GM23338 (cell line): ENCODE data around the gene EDEM2.

ENCODE experiments used
- CREB1 ChIP-seq: fragments of 250-450 bp; sonication (Bioruptor Pico); IDR thresholded peaks from 2 replicates; pipeline ENCODE4 v1.5.0; 2020; ENCODE audit warnings: low read depth, mild to moderate bottlenecking, moderate library complexity
- EZH2 ChIP-seq: fragments of 200-600 bp; sonication (generic); IDR thresholded peaks from one replicate; pipeline ENCODE4 v1.8.0; 2017; ENCODE audit warnings: antibody characterized with exemption, mild to moderate bottlenecking, low read depth; ENCODE audit not compliant: unreplicated experiment
- EZH2phosphoT487 ChIP-seq: fragments of 200-600 bp; sonication (generic); IDR thresholded peaks from one replicate; pipeline ENCODE4 v1.8.1; 2018; ENCODE audit warnings: antibody characterized with exemption; ENCODE audit not compliant: unreplicated experiment
- JUNB ChIP-seq: IDR thresholded peaks from one replicate; pipeline ENCODE4 v1.6.1; 2016; ENCODE audit warnings: antibody characterized with exemption; ENCODE audit not compliant: unreplicated experiment
- NANOG ChIP-seq: IDR thresholded peaks from 2 replicates; pipeline ENCODE4 v1.6.1; 2016; ENCODE audit warnings: antibody characterized with exemption, borderline replicate concordance
- POLR2AphosphoS5 ChIP-seq: IDR thresholded peaks from 2 replicates; pipeline ENCODE4 v1.6.1; 2016; ENCODE audit warnings: antibody characterized with exemption, low read depth
- ZNF114 ChIP-seq: fragments of 250-450 bp; sonication (Bioruptor Pico); IDR thresholded peaks from 2 replicates; pipeline ENCODE4 v1.5.0; 2020; ENCODE audit warnings: mild to moderate bottlenecking, moderate library complexity
- ZNF331 ChIP-seq: fragments of 250-450 bp; sonication (Bioruptor Pico); IDR thresholded peaks from 2 replicates; pipeline ENCODE4 v1.5.0; 2020; ENCODE audit warnings: low read depth, mild to moderate bottlenecking, moderate library complexity
- TF ChIP-seq, protein P1 (sequence below): IDR thresholded peaks from one replicate; pipeline ENCODE4 v1.6.1; 2018; ENCODE audit warnings: antibody characterized with exemption; ENCODE audit not compliant: unreplicated experiment
- TF ChIP-seq, protein P2 (sequence below), 2 experiments: fragments of 200-600 bp in 1 of 2; sonication (generic) in 1 of 2; conservative IDR thresholded peaks; 2 replicates each; pipeline versions ENCODE4 v1.5.1 to v1.6.1; 2016 to 2017; ENCODE audit warnings: antibody characterized with exemption in 2 of 2, low read depth in 2 of 2, mild to moderate bottlenecking in 2 of 2, moderate library complexity in 1 of 2
- TF ChIP-seq, protein P3 (sequence below): IDR thresholded peaks from 2 replicates; pipeline ENCODE4 v1.6.1; 2016; ENCODE audit warnings: antibody characterized with exemption
- TF ChIP-seq, protein P4 (sequence below): fragments of 250-450 bp; sonication (Bioruptor Pico); IDR thresholded peaks from 2 replicates; pipeline ENCODE4 v1.5.0; 2020; ENCODE audit warnings: mild to moderate bottlenecking, moderate library complexity

DNA sequence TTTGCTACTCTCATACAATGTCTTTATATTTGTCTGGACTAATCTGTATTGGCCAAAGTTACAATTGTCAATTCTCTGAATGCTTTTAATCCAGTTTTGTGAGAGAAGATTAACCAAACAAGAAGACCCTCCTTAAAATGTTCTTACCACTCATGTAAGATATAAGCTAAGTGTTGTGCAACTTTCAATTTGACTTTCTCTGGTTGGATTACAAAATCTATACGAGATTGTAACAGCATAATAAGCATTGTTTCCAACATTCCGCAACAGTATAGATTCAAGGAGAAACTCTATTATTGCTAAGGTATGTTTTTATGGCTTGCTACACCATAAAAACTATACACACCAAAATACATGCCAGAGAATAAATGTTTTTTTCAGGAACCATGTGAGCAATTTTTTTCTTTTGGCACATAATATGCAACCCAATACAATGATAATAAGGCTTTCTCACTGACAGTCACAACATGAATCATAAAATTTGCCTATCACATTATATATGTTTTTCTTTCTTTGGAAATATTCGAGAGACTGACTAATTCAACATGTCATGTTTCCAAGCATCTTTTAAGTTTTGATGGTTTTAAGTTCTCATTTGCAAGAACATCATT is 42.3 kb downstream of the EDEM2 start:
- TF ChIP-seq, protein P1, sequence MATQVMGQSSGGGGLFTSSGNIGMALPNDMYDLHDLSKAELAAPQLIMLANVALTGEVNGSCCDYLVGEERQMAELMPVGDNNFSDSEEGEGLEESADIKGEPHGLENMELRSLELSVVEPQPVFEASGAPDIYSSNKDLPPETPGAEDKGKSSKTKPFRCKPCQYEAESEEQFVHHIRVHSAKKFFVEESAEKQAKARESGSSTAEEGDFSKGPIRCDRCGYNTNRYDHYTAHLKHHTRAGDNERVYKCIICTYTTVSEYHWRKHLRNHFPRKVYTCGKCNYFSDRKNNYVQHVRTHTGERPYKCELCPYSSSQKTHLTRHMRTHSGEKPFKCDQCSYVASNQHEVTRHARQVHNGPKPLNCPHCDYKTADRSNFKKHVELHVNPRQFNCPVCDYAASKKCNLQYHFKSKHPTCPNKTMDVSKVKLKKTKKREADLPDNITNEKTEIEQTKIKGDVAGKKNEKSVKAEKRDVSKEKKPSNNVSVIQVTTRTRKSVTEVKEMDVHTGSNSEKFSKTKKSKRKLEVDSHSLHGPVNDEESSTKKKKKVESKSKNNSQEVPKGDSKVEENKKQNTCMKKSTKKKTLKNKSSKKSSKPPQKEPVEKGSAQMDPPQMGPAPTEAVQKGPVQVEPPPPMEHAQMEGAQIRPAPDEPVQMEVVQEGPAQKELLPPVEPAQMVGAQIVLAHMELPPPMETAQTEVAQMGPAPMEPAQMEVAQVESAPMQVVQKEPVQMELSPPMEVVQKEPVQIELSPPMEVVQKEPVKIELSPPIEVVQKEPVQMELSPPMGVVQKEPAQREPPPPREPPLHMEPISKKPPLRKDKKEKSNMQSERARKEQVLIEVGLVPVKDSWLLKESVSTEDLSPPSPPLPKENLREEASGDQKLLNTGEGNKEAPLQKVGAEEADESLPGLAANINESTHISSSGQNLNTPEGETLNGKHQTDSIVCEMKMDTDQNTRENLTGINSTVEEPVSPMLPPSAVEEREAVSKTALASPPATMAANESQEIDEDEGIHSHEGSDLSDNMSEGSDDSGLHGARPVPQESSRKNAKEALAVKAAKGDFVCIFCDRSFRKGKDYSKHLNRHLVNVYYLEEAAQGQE, result no peak
- TF ChIP-seq, protein P2, sequence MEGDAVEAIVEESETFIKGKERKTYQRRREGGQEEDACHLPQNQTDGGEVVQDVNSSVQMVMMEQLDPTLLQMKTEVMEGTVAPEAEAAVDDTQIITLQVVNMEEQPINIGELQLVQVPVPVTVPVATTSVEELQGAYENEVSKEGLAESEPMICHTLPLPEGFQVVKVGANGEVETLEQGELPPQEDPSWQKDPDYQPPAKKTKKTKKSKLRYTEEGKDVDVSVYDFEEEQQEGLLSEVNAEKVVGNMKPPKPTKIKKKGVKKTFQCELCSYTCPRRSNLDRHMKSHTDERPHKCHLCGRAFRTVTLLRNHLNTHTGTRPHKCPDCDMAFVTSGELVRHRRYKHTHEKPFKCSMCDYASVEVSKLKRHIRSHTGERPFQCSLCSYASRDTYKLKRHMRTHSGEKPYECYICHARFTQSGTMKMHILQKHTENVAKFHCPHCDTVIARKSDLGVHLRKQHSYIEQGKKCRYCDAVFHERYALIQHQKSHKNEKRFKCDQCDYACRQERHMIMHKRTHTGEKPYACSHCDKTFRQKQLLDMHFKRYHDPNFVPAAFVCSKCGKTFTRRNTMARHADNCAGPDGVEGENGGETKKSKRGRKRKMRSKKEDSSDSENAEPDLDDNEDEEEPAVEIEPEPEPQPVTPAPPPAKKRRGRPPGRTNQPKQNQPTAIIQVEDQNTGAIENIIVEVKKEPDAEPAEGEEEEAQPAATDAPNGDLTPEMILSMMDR (conservative IDR thresholded peaks at IDR 0.05; ENCODE audit: low read depth in 2 of 2), result no peak
- TF ChIP-seq EZH2 (no peak), CREB1 (CRISPR knock-in tag) (no peak), POLR2AphosphoS5 (no peak), EZH2phosphoT487 (no peak), ZNF331 (CRISPR knock-in tag) (no peak), JUNB (no peak), ZNF114 (CRISPR knock-in tag) (no peak), NANOG (no peak)
- TF ChIP-seq, protein P3, sequence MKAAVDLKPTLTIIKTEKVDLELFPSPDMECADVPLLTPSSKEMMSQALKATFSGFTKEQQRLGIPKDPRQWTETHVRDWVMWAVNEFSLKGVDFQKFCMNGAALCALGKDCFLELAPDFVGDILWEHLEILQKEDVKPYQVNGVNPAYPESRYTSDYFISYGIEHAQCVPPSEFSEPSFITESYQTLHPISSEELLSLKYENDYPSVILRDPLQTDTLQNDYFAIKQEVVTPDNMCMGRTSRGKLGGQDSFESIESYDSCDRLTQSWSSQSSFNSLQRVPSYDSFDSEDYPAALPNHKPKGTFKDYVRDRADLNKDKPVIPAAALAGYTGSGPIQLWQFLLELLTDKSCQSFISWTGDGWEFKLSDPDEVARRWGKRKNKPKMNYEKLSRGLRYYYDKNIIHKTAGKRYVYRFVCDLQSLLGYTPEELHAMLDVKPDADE, result no peak
- TF ChIP-seq, protein P4, sequence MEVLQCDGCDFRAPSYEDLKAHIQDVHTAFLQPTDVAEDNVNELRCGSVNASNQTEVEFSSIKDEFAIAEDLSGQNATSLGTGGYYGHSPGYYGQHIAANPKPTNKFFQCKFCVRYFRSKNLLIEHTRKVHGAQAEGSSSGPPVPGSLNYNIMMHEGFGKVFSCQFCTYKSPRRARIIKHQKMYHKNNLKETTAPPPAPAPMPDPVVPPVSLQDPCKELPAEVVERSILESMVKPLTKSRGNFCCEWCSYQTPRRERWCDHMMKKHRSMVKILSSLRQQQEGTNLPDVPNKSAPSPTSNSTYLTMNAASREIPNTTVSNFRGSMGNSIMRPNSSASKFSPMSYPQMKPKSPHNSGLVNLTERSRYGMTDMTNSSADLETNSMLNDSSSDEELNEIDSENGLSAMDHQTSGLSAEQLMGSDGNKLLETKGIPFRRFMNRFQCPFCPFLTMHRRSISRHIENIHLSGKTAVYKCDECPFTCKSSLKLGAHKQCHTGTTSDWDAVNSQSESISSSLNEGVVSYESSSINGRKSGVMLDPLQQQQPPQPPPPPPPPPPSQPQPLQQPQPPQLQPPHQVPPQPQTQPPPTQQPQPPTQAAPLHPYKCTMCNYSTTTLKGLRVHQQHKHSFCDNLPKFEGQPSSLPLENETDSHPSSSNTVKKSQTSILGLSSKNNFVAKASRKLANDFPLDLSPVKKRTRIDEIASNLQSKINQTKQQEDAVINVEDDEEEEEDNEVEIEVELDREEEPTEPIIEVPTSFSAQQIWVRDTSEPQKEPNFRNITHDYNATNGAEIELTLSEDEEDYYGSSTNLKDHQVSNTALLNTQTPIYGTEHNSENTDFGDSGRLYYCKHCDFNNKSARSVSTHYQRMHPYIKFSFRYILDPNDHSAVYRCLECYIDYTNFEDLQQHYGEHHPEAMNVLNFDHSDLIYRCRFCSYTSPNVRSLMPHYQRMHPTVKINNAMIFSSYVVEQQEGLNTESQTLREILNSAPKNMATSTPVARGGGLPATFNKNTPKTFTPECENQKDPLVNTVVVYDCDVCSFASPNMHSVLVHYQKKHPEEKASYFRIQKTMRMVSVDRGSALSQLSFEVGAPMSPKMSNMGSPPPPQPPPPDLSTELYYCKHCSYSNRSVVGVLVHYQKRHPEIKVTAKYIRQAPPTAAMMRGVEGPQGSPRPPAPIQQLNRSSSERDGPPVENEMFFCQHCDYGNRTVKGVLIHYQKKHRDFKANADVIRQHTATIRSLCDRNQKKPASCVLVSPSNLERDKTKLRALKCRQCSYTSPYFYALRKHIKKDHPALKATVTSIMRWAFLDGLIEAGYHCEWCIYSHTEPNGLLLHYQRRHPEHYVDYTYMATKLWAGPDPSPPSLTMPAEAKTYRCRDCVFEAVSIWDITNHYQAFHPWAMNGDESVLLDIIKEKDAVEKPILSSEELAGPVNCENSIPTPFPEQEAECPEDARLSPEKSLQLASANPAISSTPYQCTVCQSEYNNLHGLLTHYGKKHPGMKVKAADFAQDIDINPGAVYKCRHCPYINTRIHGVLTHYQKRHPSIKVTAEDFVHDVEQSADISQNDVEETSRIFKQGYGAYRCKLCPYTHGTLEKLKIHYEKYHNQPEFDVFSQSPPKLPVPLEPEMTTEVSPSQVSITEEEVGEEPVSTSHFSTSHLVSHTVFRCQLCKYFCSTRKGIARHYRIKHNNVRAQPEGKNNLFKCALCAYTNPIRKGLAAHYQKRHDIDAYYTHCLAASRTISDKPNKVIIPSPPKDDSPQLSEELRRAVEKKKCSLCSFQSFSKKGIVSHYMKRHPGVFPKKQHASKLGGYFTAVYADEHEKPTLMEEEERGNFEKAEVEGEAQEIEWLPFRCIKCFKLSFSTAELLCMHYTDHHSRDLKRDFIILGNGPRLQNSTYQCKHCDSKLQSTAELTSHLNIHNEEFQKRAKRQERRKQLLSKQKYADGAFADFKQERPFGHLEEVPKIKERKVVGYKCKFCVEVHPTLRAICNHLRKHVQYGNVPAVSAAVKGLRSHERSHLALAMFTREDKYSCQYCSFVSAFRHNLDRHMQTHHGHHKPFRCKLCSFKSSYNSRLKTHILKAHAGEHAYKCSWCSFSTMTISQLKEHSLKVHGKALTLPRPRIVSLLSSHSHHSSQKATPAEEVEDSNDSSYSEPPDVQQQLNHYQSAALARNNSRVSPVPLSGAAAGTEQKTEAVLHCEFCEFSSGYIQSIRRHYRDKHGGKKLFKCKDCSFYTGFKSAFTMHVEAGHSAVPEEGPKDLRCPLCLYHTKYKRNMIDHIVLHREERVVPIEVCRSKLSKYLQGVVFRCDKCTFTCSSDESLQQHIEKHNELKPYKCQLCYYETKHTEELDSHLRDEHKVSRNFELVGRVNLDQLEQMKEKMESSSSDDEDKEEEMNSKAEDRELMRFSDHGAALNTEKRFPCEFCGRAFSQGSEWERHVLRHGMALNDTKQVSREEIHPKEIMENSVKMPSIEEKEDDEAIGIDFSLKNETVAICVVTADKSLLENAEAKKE (CRISPR knock-in tag), result no peak
